ENCODE data around the gene RABEP2. TPM values are rescaled to one million over a fixed set of nuclear protein-coding genes. Genes with fewer than 3 reads are reported as not detected.

The RABEP2 gene
- total RNA-seq, 1 donor from 2014 or later: 34.9 TPM

DNA sequence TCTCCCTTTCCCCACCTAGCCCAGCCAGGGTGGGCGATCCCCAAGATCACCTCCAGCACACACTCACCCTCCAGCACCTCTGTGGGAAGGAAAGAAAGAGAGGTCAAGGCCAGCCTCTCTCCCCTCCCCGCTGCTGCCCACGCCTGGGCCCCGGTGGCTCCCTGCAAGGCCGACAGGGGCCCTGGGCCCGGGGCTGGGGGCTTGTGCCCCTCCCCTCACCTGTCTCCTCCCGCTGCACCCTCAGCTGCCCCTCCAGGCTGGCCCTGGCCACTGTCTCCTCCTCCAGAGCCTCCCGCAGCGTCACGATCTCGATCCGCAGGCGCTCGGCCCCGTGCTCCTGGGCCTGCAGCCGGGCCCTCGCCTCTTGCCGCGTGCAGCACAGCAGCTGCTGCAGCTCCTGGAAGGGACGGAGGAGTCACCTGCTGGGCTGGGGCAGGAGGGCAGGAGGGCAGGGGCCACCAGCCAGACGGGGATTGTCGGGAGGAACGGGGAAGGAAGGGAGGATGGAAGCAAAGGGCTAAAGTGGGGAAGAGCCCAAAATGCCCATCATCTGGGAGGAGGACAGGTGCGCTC lies 19.2 kb downstream of the RABEP2 start:
- H3K4me3 Mint-ChIP-seq (ENCODE audit: low read depth): no peak overlapping the region
- no peaks in the 10 kb centered on the region for H3K9me3 Mint-ChIP-seq (ENCODE audit: low read depth)
- no peak for DNase-seq (ENCODE audit: low spot score, unreplicated experiment)
- no peak overlapping the region for H3K27ac Mint-ChIP-seq
- H3K4me1 Mint-ChIP-seq (ENCODE audit: low read depth): no peaks in the 10 kb centered on the region
- TF ChIP-seq, protein P1, sequence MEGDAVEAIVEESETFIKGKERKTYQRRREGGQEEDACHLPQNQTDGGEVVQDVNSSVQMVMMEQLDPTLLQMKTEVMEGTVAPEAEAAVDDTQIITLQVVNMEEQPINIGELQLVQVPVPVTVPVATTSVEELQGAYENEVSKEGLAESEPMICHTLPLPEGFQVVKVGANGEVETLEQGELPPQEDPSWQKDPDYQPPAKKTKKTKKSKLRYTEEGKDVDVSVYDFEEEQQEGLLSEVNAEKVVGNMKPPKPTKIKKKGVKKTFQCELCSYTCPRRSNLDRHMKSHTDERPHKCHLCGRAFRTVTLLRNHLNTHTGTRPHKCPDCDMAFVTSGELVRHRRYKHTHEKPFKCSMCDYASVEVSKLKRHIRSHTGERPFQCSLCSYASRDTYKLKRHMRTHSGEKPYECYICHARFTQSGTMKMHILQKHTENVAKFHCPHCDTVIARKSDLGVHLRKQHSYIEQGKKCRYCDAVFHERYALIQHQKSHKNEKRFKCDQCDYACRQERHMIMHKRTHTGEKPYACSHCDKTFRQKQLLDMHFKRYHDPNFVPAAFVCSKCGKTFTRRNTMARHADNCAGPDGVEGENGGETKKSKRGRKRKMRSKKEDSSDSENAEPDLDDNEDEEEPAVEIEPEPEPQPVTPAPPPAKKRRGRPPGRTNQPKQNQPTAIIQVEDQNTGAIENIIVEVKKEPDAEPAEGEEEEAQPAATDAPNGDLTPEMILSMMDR (IDR thresholded peaks at IDR 0.05; ENCODE audit: unreplicated experiment): no peak
- no peaks in the 10 kb centered on the region for H3K27me3 Mint-ChIP-seq
- no peaks in the 10 kb centered on the region for H3K36me3 Mint-ChIP-seq (ENCODE audit: insufficient read depth)

DNA sequence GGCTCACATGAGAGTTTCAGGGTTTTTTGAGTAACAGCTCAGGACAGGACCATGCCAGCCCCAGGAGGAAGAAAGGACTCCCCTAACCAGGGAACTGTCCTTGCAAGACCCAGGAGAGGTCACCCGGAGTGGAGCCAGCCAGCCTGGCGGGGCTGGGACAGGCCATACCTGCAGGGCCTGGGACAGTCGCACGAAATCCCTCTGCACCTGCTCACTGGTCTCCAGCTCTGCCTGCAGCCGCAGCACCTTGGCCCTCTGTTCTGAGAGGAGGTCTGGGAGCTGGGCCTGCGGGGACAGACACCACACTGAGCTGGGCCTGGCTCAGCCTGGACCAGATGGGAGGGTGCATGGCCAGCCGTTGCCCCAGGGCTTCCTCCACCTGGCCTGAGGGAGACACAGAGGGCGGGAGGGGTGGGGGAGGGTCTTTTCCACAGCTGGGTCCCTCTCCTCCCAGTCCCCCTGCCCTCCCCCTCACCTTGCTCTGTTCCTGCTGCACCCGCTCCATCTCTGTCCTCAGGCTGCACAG lies 19.7 kb downstream of the RABEP2 start:
- H3K36me3 Mint-ChIP-seq (ENCODE audit: insufficient read depth): no peaks in the 10 kb centered on the region
- no peak overlapping the region for H3K4me3 Mint-ChIP-seq (ENCODE audit: low read depth)
- no peaks in the 10 kb centered on the region for H3K9me3 Mint-ChIP-seq (ENCODE audit: low read depth)
- no peaks in the 10 kb centered on the region for H3K27me3 Mint-ChIP-seq
- no peak for DNase-seq (ENCODE audit: low spot score, unreplicated experiment)
- no peaks in the 10 kb centered on the region for H3K4me1 Mint-ChIP-seq (ENCODE audit: low read depth)
- H3K27ac Mint-ChIP-seq: no peak overlapping the region
- TF ChIP-seq, protein P1 (IDR thresholded peaks at IDR 0.05; ENCODE audit: unreplicated experiment): no peak

DNA sequence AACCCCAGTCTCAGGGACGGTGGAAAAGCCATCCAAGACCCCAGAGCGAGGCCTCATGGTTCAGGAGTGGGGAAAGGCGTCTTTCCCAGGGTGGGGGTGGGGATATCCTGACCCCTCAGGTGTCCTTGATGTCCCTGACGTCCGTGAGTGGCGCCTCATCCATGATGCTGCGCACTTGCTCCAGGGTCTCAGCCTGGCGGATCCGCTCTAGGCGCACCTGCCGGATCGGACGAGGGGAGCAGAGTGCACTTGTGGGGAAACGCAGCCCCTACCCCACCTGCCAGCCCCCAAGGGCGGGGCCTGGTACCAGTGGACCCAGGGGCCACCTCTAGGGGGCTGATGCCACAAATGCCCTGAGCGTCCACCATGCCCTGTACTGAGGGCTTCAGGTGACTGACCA lies 20.2 kb downstream of the RABEP2 start:
- no peaks in the 10 kb centered on the region for H3K4me1 Mint-ChIP-seq (ENCODE audit: low read depth)
- H3K27me3 Mint-ChIP-seq: no peaks in the 10 kb centered on the region
- no peaks in the 10 kb centered on the region for H3K36me3 Mint-ChIP-seq (ENCODE audit: insufficient read depth)
- TF ChIP-seq, protein P1 (IDR thresholded peaks at IDR 0.05; ENCODE audit: unreplicated experiment): no peak
- no peak for DNase-seq (ENCODE audit: low spot score, unreplicated experiment)
- no peak overlapping the region for H3K27ac Mint-ChIP-seq
- no peaks in the 10 kb centered on the region for H3K9me3 Mint-ChIP-seq (ENCODE audit: low read depth)
- H3K4me3 Mint-ChIP-seq (ENCODE audit: low read depth): no peak overlapping the region

DNA sequence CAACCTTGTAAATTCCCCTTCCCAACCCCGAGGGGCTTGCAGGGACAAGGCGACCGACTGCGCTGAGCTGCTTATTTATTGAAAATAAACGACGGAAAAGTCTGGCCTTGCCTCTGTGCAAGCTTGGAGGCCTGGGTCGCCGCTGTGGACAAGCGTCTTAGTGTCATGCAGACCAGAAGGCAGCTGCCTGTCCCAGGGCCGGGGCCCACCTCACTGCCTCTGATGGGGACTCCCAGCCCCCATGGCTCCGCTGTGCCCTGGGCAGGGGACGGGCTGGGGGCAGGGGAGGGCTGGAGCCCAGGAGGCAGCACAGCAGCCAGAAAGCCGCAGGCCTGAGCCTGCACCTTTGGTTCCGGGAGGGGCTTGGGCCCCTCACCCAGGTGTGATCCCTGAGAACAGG lies 20.7 kb downstream of the RABEP2 start:
- H3K4me3 Mint-ChIP-seq (ENCODE audit: low read depth): no peak overlapping the region
- H3K27me3 Mint-ChIP-seq: no peaks in the 10 kb centered on the region
- TF ChIP-seq, protein P1 (IDR thresholded peaks at IDR 0.05; ENCODE audit: unreplicated experiment): no peak
- H3K36me3 Mint-ChIP-seq (ENCODE audit: insufficient read depth): no peaks in the 10 kb centered on the region
- H3K27ac Mint-ChIP-seq: no peak overlapping the region
- no peak for DNase-seq (ENCODE audit: low spot score, unreplicated experiment)
- H3K9me3 Mint-ChIP-seq (ENCODE audit: low read depth): no peaks in the 10 kb centered on the region
- no peaks in the 10 kb centered on the region for H3K4me1 Mint-ChIP-seq (ENCODE audit: low read depth)

DNA sequence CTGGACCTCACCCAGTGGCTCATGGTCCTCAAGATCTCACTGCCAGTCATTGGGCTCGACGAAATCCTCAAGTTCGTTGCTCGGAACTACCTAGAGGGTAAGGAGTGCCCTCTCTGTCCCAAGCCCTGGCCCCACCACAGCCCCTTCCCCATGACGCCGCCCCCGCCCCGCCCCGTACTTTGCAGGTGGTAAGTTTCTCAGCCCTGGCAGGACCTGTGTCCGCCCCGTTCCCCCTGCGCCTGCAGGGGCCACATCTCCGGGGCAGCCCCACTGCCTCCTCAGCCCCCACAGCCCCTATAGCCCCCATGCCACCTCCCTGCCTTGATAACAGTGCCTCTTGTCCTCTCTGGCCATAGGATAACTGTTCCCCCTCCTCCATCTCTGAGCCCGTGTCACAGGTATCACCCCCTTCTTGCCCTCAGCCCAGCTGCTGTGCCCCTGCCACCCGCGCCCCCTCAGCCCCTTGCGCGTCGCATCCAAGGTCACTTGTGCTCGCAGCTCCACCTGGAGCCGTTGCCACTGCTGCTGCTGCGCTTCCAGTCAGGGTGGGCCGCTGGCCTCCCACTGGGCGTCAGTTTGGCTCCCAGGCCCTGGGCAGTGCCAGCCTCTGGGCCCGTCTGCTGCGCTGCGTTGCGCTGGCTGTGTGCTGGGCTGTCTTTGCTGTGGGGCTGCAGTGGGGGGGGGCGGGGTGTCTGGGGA lies 21.5 kb downstream of the RABEP2 start:
- TF ChIP-seq, protein P1 (IDR thresholded peaks at IDR 0.05; ENCODE audit: unreplicated experiment): no peak
- Mint-ChIP-seq H3K27ac (no peak overlapping the region), H3K4me1 (ENCODE audit: low read depth) (no peaks in the 10 kb centered on the region), H3K4me3 (ENCODE audit: low read depth) (no peak overlapping the region), H3K27me3 (no peaks in the 10 kb centered on the region), H3K9me3 (ENCODE audit: low read depth) (no peaks in the 10 kb centered on the region), H3K36me3 (ENCODE audit: insufficient read depth) (no peaks in the 10 kb centered on the region)
- no peak for DNase-seq (ENCODE audit: low spot score, unreplicated experiment)

All from progenitor cell of endocrine pancreas (in vitro differentiated cells).